ENCODE results near the gene ELL.

- TF ChIP-seq GATA2 (IDR thresholded peaks at IDR 0.05; ENCODE audit: low read depth, low read length) (no peak), GATA3 (IDR thresholded peaks at IDR 0.05; ENCODE audit: low read depth, low read length) (no peak)
Observed at GRCh38 chr19:18475004-18475453, 46.8 kb downstream of the ELL start.

Data from SH-SY5Y (cell line).